ENCODE data around the gene GMPPA.
A peak's percentile ranks its signal among the peaks of the same experiment; 100 is the strongest.

The GMPPA gene

GRCh38 chr2:219540784-219541504 lies 42.3 kb downstream of the GMPPA start:
- no peak for DNase-seq

GRCh38 chr2:219541611-219542180 lies 43.0 kb downstream of the GMPPA start:
- DNase-seq: peak; percentile 84

GRCh38 chr2:219542931-219543595 lies 44.4 kb downstream of the GMPPA start:
- no peak for DNase-seq

- peak; percentile 96 for DNase-seq
Measured at GRCh38 chr2:219543596-219544358, 45.1 kb downstream of the GMPPA start, which contains the start of the genes CHPF and TMEM198. Gene CHPF (minus strand): TSS chr2:219543809. CDS start chr2:219543538, 271 bp downstream. Gene TMEM198 (plus strand): TSS chr2:219544028. CDS start chr2:219544728, 700 bp downstream.

DNA sequence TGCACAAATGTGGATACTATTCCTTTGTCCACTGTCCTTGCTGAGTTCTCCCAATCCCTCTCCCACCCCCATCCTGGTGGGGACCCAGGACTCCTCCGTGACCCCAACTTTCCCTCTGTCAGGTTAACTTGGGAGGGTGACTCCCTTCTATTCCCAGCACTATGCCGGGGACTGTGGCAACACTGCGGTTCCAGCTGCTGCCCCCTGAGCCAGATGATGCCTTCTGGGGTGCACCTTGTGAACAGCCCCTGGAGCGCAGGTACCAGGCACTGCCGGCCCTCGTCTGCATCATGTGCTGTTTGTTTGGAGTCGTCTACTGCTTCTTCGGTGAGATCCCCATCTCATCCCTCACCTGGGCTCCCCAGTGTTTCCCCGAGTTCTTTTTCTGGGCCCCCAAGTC lies 45.9 kb downstream of the GMPPA start:
- no peak for DNase-seq

- no peak for DNase-seq
Measured at GRCh38 chr2:219545295-219545942, 46.7 kb downstream of the GMPPA start.

- DNase-seq: no peak
Measured at GRCh38 chr2:219545943-219546352, 47.3 kb downstream of the GMPPA start.

- DNase-seq: no peak
Measured at GRCh38 chr2:219547621-219548020, 48.9 kb downstream of the GMPPA start.

DNA sequence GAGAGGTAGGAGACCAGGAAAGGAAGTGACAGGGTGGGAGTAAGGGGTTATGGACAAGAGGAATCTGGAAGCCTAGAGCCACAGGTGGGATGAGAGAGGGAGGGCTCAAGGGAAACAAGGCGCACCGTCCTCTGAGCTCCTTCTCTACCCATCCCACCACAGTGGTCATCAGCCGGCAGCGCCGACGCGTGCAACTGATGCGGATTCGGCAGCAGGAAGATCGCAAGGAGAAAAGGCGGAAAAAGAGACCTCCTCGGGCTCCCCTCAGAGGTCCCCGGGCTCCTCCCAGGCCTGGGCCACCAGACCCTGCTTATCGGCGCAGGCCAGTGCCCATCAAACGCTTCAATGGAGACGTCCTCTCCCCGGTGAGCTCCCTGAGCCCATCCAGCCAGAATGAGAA lies 50.3 kb downstream of the GMPPA start:
- no peak for DNase-seq

DNA sequence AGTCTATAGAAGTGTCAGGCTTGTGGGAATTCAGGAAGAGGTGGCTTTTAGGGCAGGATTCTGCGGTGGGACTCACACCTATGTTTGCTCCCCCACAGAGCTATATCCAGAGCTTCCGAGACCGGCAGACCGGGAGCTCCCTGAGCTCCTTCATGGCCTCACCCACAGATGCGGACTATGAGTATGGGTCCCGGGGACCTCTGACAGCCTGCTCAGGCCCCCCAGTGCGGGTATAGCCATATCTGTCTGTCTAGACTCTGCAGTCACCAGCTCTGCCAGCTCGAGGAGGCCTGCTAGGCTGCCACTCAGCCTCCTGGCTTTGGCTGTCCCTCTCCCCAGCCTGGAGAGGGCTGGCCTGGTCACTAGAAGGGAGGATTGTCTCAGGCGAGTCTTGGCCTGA lies 50.9 kb downstream of the GMPPA start:
- DNase-seq: no peak

DNA sequence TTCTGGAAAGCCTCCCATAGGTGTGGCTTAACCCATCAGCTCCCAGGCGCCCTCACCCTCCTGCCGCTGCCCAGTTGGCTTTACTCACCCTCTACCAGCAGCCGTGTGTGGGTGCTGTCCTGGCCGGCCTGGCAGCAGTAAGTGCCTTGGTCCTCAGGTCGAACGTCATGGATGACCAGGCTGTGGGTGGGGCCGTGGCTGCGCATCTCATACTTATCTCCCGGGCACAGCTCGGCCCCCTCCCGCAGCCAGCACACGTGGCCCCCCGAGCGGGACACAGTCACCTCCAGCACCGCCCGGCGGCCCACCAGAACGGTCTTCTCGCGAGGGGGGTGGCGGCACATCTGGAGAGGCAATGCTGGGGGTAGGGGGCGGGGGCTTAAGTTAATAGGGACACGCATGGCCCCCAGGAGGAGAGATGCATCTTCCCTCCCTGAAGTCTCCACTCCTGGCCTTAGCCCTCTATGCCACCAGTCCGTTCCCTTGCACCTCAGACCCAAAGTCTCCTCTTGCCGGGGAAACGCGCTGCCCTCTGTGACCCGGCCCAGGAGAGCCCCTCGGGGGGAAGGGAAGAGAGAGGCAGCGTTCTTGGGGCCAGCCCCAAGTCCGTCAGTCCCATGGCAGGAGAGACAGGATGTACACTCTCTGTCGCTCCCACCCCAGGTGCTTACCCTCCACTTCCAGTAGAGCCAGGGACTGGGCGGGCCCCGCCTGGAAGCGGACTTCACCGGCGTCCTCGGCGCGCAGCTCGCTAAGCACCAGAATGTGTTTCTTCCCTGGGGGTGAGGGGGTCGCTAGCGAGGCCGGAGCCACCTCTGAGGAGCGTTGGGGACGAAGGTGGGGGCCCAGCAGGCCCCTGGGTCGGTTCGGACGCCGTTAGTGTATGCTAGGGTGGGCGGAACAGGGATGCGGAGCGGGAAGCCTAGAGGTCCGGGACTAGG lies 53.0 kb downstream of the GMPPA start:
- DNase-seq: no peak

GRCh38 chr2:219552382-219553167 lies 53.9 kb downstream of the GMPPA start:
- DNase-seq: peak; percentile 53

- DNase-seq: no peak
Measured at GRCh38 chr2:219553168-219553417, 54.4 kb downstream of the GMPPA start.

DNA sequence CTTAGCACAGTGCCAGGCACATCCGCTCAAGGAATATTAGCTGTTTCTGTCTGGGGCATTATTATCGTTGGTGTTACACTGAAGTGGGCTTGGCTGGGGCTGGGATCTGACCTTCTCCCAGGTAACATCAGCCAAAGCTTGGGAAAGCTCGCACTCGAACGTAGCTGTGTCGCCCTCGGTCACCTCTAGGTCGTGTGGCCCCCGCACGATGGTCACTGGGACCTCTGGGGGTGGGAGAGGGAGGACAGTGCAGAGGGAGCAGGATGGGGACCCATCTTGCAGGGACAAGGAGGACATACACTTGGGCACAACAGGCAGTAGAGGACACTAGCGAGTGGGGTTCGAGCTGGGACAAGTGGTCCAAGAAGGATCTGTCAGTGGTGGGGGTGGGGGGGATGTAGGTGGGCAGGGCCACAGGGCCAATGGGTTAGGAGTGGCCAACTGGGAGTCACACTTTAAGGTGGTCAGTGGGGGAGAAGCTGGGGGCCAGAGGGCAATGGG lies 54.8 kb downstream of the GMPPA start:
- DNase-seq: no peak

DNA sequence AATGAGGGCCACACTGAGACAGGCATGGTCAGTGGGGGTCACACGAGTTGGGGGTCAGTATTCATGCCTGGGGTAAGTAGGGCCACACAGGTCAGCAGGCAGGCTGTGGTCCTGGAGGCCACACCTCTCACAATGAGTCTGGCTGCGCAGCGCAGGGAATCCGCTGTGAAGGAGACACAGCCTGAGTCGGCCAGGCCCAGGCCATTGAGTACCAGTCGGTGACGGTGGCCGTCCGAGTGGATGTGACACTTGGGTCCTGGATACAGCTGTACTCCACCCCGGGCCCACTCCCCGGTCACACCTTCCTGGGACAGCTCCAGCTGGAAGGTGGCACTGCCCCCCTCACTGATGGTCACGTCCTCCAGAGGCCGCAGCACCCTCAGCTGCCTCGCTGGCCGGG lies 55.7 kb downstream of the GMPPA start:
- DNase-seq: no peak

- DNase-seq: no peak
Measured at GRCh38 chr2:219555956-219556355, 57.3 kb downstream of the GMPPA start.

GRCh38 chr2:219556413-219556812 lies 57.7 kb downstream of the GMPPA start:
- DNase-seq: no peak

Data from CD4-positive, alpha-beta T cell treated with Interleukin-4 for 4 hours (primary cell).